Uterus (tissue), 4 donors: ENCODE results near the gene DAPK2. TPM values are rescaled to one million over a fixed set of nuclear protein-coding genes. Genes with fewer than 3 reads are reported as not detected.
A peak's percentile ranks its signal among the peaks of the same experiment; 100 is the strongest.

Source experiments
- DNase-seq, 2 donors: peaks; one replicate each; pipeline ENCODE4 v3.0.0-alpha.2; 2019 to 2020
- H3K27ac ChIP-seq, 2 donors: fragments of 200-600 bp; sonication (generic); 1 replicate in 1 of 2; 2 replicates in 1 of 2; pipeline ENCODE4 v1.5.1; 2016 to 2018
- H3K27me3 ChIP-seq, 2 donors: fragments of 200-600 bp; sonication (generic); one replicate each; pipeline ENCODE4 v1.5.1; 2018 to 2019; ENCODE audit warnings: control low read depth in 1 of 2
- H3K36me3 ChIP-seq, 2 donors: fragments of 200-600 bp; sonication (generic); one replicate each; pipeline ENCODE4 v1.5.1; 2019; ENCODE audit warnings: control low read depth in 1 of 2
- H3K4me1 ChIP-seq, 2 donors: fragments of 200-600 bp; sonication (generic); one replicate each; pipeline ENCODE4 v1.5.1; 2018 to 2019; ENCODE audit warnings: control low read depth in 1 of 2
- H3K4me3 ChIP-seq, 2 donors: fragments of 200-600 bp; sonication (generic); 1 replicate in 1 of 2; 2 replicates in 1 of 2; pipeline ENCODE4 v1.5.1; 2018 to 2019; ENCODE audit warnings: mild to moderate bottlenecking in 1 of 2
- H3K9me3 ChIP-seq, 2 donors: fragments of 200-600 bp; sonication (generic); one replicate each; pipeline ENCODE4 v1.5.1; 2019; ENCODE audit warnings: control low read depth in 1 of 2
- POLR2A ChIP-seq, 2 donors: fragments of 450-650 bp; IDR thresholded peaks; one replicate each; pipeline ENCODE4 v1.6.1; 2016; ENCODE audit warnings: antibody characterized with exemption in 2 of 2, mild to moderate bottlenecking in 1 of 2, moderate library complexity in 1 of 2
- intact Hi-C: fragments of 100-400 bp; cut with DNase I; formaldehyde crosslinking; loops from one replicate; pipeline ENCODE4 v1.15.1; 2023; ENCODE audit warnings: low total_unique reads
- total RNA-seq, 4 donors: library from RNA; depleted of rRNA in 3 of 4; stranded (reverse); fragments of >200 nt in 3 of 4; gene quantifications; one replicate each; pipeline versions ENCODE4 v1.1.0 to v1.2.4, GENCODE V29; 2014 to 2023
- TF ChIP-seq, protein P1 (sequence below), 4 experiments: fragments of 200-600 bp in 2 of 4; fragments of 450-650 bp in 2 of 4; sonication (generic) in 2 of 4; IDR thresholded peaks; one replicate each; pipeline ENCODE4 v1.5.1; 2016 to 2019; ENCODE audit warnings: antibody characterized with exemption in 4 of 4, mild to moderate bottlenecking in 2 of 4, moderate library complexity in 1 of 4
- donor health status: DM: yes; HTN: yes; CAD: no.

Gene DAPK2
- total RNA-seq, 4 donors from 2014 or later: 0.88 to 5.3 (median 1.4) TPM

DNA sequence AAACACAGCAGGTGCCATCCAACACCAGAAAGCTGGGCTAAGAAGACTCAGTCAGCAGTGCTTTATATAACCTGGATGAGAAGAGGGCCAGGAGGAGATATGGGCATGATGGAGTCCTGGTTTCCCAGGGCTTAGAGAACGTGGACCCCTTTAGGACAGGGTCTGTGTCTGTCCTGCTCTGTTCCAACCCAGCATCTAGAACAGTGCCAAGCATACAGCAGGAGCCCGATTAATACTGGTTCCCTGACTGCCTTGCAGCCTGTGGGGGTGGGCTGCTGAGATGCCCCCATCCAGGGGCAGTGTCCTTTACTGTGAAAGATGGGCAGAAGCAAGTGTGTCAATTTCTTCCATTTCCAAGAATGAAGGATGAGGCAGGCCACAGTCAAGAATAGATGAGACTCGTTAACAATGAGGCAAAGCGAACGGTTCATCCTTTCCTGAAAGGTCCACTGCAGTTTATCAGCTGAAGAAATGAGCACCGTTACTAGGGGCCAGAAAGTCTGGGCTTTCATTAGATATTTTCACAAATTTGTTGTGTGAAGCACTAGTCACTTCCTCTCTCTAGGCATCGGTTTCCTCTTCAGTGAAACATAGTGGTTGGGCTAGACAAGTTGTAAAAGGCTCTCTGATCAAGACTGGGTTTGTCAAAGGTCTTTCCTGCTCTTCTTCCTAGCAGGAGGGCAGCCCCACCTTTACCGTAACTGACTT, 140.6 kb downstream of the DAPK2 start:
- H3K4me3 ChIP-seq: no peak overlapping the region
- intact Hi-C loops: no loop called here
- no peaks in the 10 kb centered on the region for H3K36me3 ChIP-seq
- no peaks in the 10 kb centered on the region for H3K4me1 ChIP-seq
- DNase-seq: no peak
- TF ChIP-seq POLR2A (IDR thresholded peaks at IDR 0.05): no peak
- TF ChIP-seq, protein P1, sequence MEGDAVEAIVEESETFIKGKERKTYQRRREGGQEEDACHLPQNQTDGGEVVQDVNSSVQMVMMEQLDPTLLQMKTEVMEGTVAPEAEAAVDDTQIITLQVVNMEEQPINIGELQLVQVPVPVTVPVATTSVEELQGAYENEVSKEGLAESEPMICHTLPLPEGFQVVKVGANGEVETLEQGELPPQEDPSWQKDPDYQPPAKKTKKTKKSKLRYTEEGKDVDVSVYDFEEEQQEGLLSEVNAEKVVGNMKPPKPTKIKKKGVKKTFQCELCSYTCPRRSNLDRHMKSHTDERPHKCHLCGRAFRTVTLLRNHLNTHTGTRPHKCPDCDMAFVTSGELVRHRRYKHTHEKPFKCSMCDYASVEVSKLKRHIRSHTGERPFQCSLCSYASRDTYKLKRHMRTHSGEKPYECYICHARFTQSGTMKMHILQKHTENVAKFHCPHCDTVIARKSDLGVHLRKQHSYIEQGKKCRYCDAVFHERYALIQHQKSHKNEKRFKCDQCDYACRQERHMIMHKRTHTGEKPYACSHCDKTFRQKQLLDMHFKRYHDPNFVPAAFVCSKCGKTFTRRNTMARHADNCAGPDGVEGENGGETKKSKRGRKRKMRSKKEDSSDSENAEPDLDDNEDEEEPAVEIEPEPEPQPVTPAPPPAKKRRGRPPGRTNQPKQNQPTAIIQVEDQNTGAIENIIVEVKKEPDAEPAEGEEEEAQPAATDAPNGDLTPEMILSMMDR (IDR thresholded peaks at IDR 0.05): no peak
- peak overlapping the region in 1 of 2 donors; percentile 3 for H3K27ac ChIP-seq
- no peaks in the 10 kb centered on the region for H3K27me3 ChIP-seq
- H3K9me3 ChIP-seq: no peaks in the 10 kb centered on the region

DNA sequence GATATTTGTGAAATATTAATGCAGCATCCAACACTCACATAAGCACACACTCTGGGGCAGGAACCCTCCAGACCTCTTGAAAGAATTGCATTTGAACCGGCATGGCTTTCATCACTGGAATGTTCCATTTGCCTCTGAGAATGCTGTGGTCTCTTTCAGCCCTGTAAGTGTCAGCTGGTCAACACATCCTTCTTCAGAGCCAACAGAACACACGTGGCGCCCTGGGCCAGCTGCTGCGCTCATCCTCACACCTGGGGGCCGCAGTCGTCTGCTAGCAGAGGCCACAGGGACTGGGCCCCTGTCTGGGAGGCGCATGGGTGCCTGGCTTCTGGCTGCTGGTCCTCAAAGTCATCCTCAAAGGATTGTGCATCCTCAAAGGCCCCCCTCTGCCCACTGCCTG, 141.2 kb downstream of the DAPK2 start:
- H3K27ac ChIP-seq: no peak overlapping the region
- no peaks in the 10 kb centered on the region for H3K36me3 ChIP-seq
- no peak overlapping the region for H3K4me3 ChIP-seq
- H3K27me3 ChIP-seq: no peaks in the 10 kb centered on the region
- TF ChIP-seq POLR2A (IDR thresholded peaks at IDR 0.05): no peak
- TF ChIP-seq, protein P1 (IDR thresholded peaks at IDR 0.05): no peak
- no peak for DNase-seq
- intact Hi-C loops: no loop called here
- no peaks in the 10 kb centered on the region for H3K9me3 ChIP-seq
- H3K4me1 ChIP-seq: no peaks in the 10 kb centered on the region

DNA sequence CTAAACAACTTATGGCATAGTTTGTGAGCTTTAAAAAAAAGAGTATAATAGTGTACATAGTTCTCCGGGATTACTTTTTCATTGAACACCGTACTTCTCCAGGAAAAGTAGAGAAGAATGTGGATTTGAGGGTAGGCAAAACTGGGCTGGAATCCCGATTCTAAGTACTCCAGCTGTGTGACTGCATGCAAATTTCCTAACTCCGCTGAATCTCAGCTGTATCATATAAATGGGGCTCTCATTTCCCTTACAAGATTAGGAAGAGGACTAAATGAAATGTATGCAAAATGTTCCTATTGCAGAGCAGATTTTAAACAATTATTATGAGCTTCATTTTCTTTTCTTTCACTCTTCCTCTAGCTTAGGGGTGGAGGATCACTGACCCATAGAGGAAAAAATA, 142.2 kb downstream of the DAPK2 start:
- intact Hi-C loops: no loop called here
- DNase-seq: no peak
- H3K27ac ChIP-seq: no peak overlapping the region
- no peak overlapping the region for H3K4me3 ChIP-seq
- TF ChIP-seq, protein P1 (IDR thresholded peaks at IDR 0.05): no peak
- TF ChIP-seq POLR2A (IDR thresholded peaks at IDR 0.05): no peak
- H3K9me3 ChIP-seq: no peaks in the 10 kb centered on the region
- H3K36me3 ChIP-seq: no peaks in the 10 kb centered on the region
- H3K4me1 ChIP-seq: no peaks in the 10 kb centered on the region
- no peaks in the 10 kb centered on the region for H3K27me3 ChIP-seq

DNA sequence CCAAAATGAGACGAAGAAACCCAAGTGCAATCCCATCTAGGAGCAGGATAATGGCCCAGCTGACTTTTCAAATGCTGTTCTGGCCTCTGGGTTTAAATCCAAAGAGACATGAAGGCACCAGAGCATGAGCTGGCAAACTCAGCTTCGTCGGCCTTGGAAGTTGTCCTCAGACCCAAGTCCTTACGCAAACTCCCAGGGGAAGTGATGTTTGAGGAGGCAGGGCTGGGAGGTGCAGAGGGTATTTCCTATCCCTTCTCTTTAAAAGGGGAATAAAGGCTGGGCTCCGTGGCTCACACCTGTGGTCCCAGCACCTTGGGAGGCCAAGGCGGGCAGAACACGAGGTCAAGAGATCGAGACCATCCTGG, 143.6 kb downstream of the DAPK2 start:
- Histone ChIP-seq H3K36me3 (no peaks in the 10 kb centered on the region), H3K27me3 (no peaks in the 10 kb centered on the region), H3K9me3 (no peaks in the 10 kb centered on the region), H3K4me1 (no peaks in the 10 kb centered on the region), H3K27ac (no peak overlapping the region), H3K4me3 (no peak overlapping the region)
- intact Hi-C loops: no loop called here
- no peak for DNase-seq
- TF ChIP-seq, protein P1 (IDR thresholded peaks at IDR 0.05): no peak
- TF ChIP-seq POLR2A (IDR thresholded peaks at IDR 0.05): no peak

DNA sequence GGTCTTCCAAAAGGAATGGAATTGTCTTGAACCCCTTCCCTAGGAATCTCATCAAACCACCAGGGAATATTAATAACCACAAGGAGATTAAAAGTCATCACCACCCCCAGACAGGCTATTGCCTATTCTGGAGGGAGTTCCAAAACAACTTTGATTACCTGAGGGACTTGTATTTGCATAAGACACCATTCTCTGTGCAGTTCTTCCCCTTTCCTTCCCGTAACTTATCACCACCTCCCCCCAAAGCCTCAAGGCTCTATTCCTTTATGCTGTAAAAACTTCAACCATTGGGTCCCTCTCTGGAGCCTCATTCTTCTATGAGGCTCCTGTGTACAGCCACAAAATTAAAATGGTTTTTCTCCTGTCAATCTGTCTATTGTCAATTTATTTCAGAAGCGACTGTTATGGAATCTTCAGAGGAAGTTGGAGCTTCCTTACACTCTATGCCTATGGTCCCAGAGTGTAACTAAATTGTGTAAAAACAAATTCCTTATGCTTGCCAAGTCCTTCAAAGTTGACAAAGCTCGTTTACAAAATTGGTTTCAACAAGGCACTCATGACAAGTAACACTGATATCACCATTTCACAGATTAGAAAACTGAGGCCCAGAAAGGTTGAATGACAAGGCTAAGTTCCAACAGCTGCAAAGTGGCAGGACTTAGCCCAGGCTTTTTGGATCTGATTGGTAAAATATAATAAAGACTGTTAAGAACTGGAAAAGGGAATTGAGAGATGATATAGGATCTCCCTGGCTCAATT, 144.2 kb downstream of the DAPK2 start:
- TF ChIP-seq, protein P1 (IDR thresholded peaks at IDR 0.05): no peak
- TF ChIP-seq POLR2A (IDR thresholded peaks at IDR 0.05): no peak
- Histone ChIP-seq H3K4me1 (no peaks in the 10 kb centered on the region), H3K27ac (no peak overlapping the region), H3K27me3 (no peaks in the 10 kb centered on the region), H3K36me3 (no peaks in the 10 kb centered on the region), H3K4me3 (no peak overlapping the region), H3K9me3 (no peaks in the 10 kb centered on the region)
- intact Hi-C loops: no loop called here
- DNase-seq: no peak
